Thoracic aorta (tissue), 2 donors: Measurements from ENCODE around the gene RPL35. TPM values are rescaled to one million over a fixed set of nuclear protein-coding genes. Genes with fewer than 3 reads are reported as not detected.

Experiments used
- ATAC-seq: fragments of 150-250 bp; one replicate; pipeline ENCODE4 v1.8.0; 2017; ENCODE audit warnings: low read depth; ENCODE audit not compliant: insufficient number of reproducible peaks, low FRiP score
- DNase-seq: peaks from one replicate; pipeline ENCODE4 v3.0.0-alpha.2; 2020; ENCODE audit warnings: low spot score
- H3K27ac ChIP-seq, 2 donors: fragments of 200-600 bp; sonication (generic); 1 replicate in 1 of 2; 2 replicates in 1 of 2; pipeline ENCODE4 v1.5.1; 2016; ENCODE audit warnings: mild to moderate bottlenecking in 2 of 2, moderate library complexity in 2 of 2
- H3K27me3 ChIP-seq: fragments of 200-600 bp; sonication (generic); replicated peaks from 2 replicates; pipeline ENCODE4 v1.6.0; 2016; ENCODE audit warnings: mild to moderate bottlenecking; ENCODE audit not compliant: insufficient read depth
- H3K36me3 ChIP-seq: fragments of 200-600 bp; sonication (generic); one replicate; pipeline ENCODE4 v1.5.1; 2016
- H3K4me1 ChIP-seq, 2 donors: fragments of 200-600 bp; sonication (generic); 1 replicate in 1 of 2; 2 replicates in 1 of 2; pipeline versions ENCODE4 v1.5.1 to v1.6.0; 2016; ENCODE audit warnings: low read depth in 2 of 2, mild to moderate bottlenecking in 1 of 2; ENCODE audit not compliant: control insufficient read depth in 1 of 2
- H3K4me3 ChIP-seq: fragments of 200-600 bp; sonication (generic); 2 replicates; pipeline ENCODE4 v1.5.1; 2016; ENCODE audit warnings: mild to moderate bottlenecking
- H3K9me3 ChIP-seq: fragments of 200-600 bp; sonication (generic); 2 replicates; pipeline ENCODE4 v1.5.1; 2016
- CTCF ChIP-seq: fragments of 200-600 bp; sonication (generic); IDR thresholded peaks from one replicate; pipeline ENCODE4 v1.5.1; 2019; ENCODE audit warnings: antibody characterized with exemption
- total RNA-seq, 2 donors: library from RNA; depleted of rRNA; stranded (reverse); fragments of >200 nt; gene quantifications; one replicate each; pipeline versions ENCODE4 v1.1.0 to v1.2.3, GENCODE V29; 2016

The RPL35 gene
- total RNA-seq, 2 donors from 2014 or later: 1,079 to 1,187 TPM

- peaks cover 61% of the 10 kb centered on the region for H3K36me3 ChIP-seq
- ATAC-seq (no peak), DNase-seq (no peak)
- H3K27me3 ChIP-seq: no peaks in the 10 kb centered on the region
- H3K27ac ChIP-seq: no peak overlapping the region
- no peaks in the 10 kb centered on the region for H3K9me3 ChIP-seq
- H3K4me1 ChIP-seq: peaks cover 3 to 16% of the 10 kb centered on the region in 2 donors
- TF ChIP-seq CTCF: no peak
- H3K4me3 ChIP-seq: no peak overlapping the region
These were observed 15.4 kb upstream of the RPL35 start for GRCh38 chr9:124877021-124877782.

- peaks cover 47% of the 10 kb centered on the region for H3K36me3 ChIP-seq
- H3K27me3 ChIP-seq: no peaks in the 10 kb centered on the region
- peaks cover 18 to 33% of the 10 kb centered on the region in 2 donors for H3K4me1 ChIP-seq
- H3K4me3 ChIP-seq: no peak overlapping the region
- no peak for ATAC-seq
- no peak overlapping the region for H3K27ac ChIP-seq
- no peaks in the 10 kb centered on the region for H3K9me3 ChIP-seq
- TF ChIP-seq CTCF: no peak
- no peak for DNase-seq
These were observed 13.7 kb upstream of the RPL35 start for GRCh38 chr9:124875501-124875900.

- H3K27me3 ChIP-seq: no peaks in the 10 kb centered on the region
These were observed 11.9 kb upstream of the RPL35 start for GRCh38 chr9:124873664-124874063.

GRCh38 chr9:124871156-124871561, 9.4 kb upstream of the RPL35 start:
- peak overlapping the region; percentile 82 for H3K4me3 ChIP-seq
- ATAC-seq: no peak

More at GRCh38 chr9:124873664-124874063, 11.9 kb upstream of the RPL35 start:
- TF ChIP-seq CTCF: no peak
- Histone ChIP-seq H3K27ac (no peak overlapping the region), H3K4me3 (no peak overlapping the region), H3K36me3 (peaks cover 33% of the 10 kb centered on the region), H3K4me1 (peaks cover 24 to 42% of the 10 kb centered on the region in 2 donors), H3K9me3 (no peaks in the 10 kb centered on the region)
- ATAC-seq (no peak), DNase-seq (no peak)

More at GRCh38 chr9:124871156-124871561, 9.4 kb upstream of the RPL35 start:
- DNase-seq: no peak
- Histone ChIP-seq H3K27me3 (no peaks in the 10 kb centered on the region), H3K4me1 (peaks cover 29 to 52% of the 10 kb centered on the region in 2 donors), H3K9me3 (no peaks in the 10 kb centered on the region), H3K36me3 (peaks cover 14% of the 10 kb centered on the region), H3K27ac (no peak overlapping the region)
- TF ChIP-seq CTCF: no peak
